Natural killer cell (primary cell): ENCODE measurements around the gene SLC35E3. TPM values are rescaled to one million over a fixed set of nuclear protein-coding genes. Genes with fewer than 3 reads are reported as not detected.

ENCODE experiments used
- ATAC-seq, 3 donors: fragments of 150-1000 bp in 2 of 3; fragments of 200-7000 bp in 1 of 3; cut with Tn5 transposase; 1 replicate in 1 of 3; 2 replicates in 2 of 3; pipeline ENCODE4 v1.10.0; 2021; ENCODE audit warnings: mild to moderate bottlenecking in 2 of 3, moderate library complexity in 2 of 3
- DNase-seq, 2 donors: peaks; one replicate each; pipeline versions ENCODE4 v3.0.0 to v3.0.0-alpha.2; 2013 to 2021; ENCODE audit warnings: mixed read lengths in 1 of 2
- H3K27ac ChIP-seq: one replicate; pipeline ENCODE4 v1.5.1; 2013; ENCODE audit warnings: mild to moderate bottlenecking, low read length
- H3K27me3 ChIP-seq: one replicate; pipeline ENCODE4 v1.6.1; 2013; ENCODE audit warnings: low read length; ENCODE audit not compliant: control insufficient read depth, insufficient read depth
- H3K36me3 ChIP-seq: one replicate; pipeline ENCODE4 v1.6.1; 2013; ENCODE audit warnings: low read length; ENCODE audit not compliant: control insufficient read depth, insufficient read depth
- H3K4me1 ChIP-seq: one replicate; pipeline ENCODE4 v1.6.1; 2013; ENCODE audit warnings: low read length; ENCODE audit not compliant: control insufficient read depth, insufficient read depth
- H3K4me3 ChIP-seq: one replicate; pipeline ENCODE4 v1.5.1; 2013; ENCODE audit warnings: low read length
- H3K9me3 ChIP-seq: one replicate; pipeline ENCODE4 v1.6.1; 2013; ENCODE audit warnings: low read length; ENCODE audit not compliant: control insufficient read depth, insufficient read depth
- H3K27ac Mint-ChIP-seq, 2 donors: one replicate each; pipeline ENCODE4 v1.8.0; 2022; ENCODE audit warnings: mild to moderate bottlenecking in 2 of 2, mixed read lengths in 2 of 2, moderate library complexity in 1 of 2
- H3K27me3 Mint-ChIP-seq, 2 donors: one replicate each; pipeline ENCODE4 v1.8.0; 2022; ENCODE audit warnings: low read depth in 2 of 2, mixed read lengths in 2 of 2
- H3K36me3 Mint-ChIP-seq: one replicate; pipeline ENCODE4 v1.8.0; 2022; ENCODE audit warnings: mixed read lengths
- H3K4me1 Mint-ChIP-seq, 2 donors: one replicate each; pipeline ENCODE4 v1.8.0; 2022; ENCODE audit warnings: mixed read lengths in 2 of 2
- H3K4me3 Mint-ChIP-seq: one replicate; pipeline ENCODE4 v1.8.0; 2022; ENCODE audit warnings: mild to moderate bottlenecking, moderate library complexity, mixed read lengths
- H3K9me3 Mint-ChIP-seq, 2 donors: one replicate each; pipeline ENCODE4 v1.8.0; 2022; ENCODE audit warnings: mixed read lengths in 2 of 2
- CTCF ChIP-seq: fragments of 200-600 bp; IDR thresholded peaks from one replicate; pipeline ENCODE4 v1.8.0; 2022; ENCODE audit warnings: antibody characterized with exemption
- WGBS: methylation state at CpG from one replicate; pipeline ENCODE4 v1.1.7; 2013; ENCODE audit warnings: missing lambda C conversion rate; ENCODE audit not compliant: insufficient coverage; 5-methylcytosine and 5-hydroxymethylcytosine counted together
- intact Hi-C: fragments of 100-400 bp; cut with micrococcal nuclease; formaldehyde crosslinking; loops from one replicate; pipeline ENCODE4 v1.14.2; 2022
- total RNA-seq, 4 donors: library from RNA; stranded (reverse); fragments of 120-200 nt in 1 of 4; gene quantifications; one replicate each; pipeline versions ENCODE4 v1.2.3 to v1.2.4, GENCODE V29; 2013 to 2022

SLC35E3 gene
- total RNA-seq, 3 donors from 2014 or later (not counting 1 experiment from before 2014, with no cell fraction given) = 8.3 to 15.3 (median 10.2) TPM

GRCh38 chr12:68790081-68790951, 44.3 kb downstream of the SLC35E3 start:
- H3K27ac Mint-ChIP-seq = no peak overlapping the region
- Histone ChIP-seq H3K27ac (no peak overlapping the region), H3K4me3 (no peak overlapping the region), H3K36me3 (no peaks in the 10 kb centered on the region), H3K9me3 (no peaks in the 10 kb centered on the region), H3K27me3 (no peaks in the 10 kb centered on the region), H3K4me1 (no peaks in the 10 kb centered on the region)
- peaks cover 4 to 5% of the 10 kb centered on the region in 2 donors for H3K4me1 Mint-ChIP-seq
- H3K9me3 Mint-ChIP-seq = no peaks in the 10 kb centered on the region
- DNase-seq (no peak), ATAC-seq (no peak)
- no peak overlapping the region for H3K4me3 Mint-ChIP-seq
- no peak for TF ChIP-seq CTCF
- 95% methylated on average over 8 of the region's 13 CpGs for WGBS
- H3K36me3 Mint-ChIP-seq = no peaks in the 10 kb centered on the region
- intact Hi-C loops = no loop called here
- no peaks in the 10 kb centered on the region for H3K27me3 Mint-ChIP-seq

- no peaks in the 10 kb centered on the region for H3K27me3 Mint-ChIP-seq
- no peak overlapping the region for H3K27ac ChIP-seq
- no peak for TF ChIP-seq CTCF
- ATAC-seq (no peak), DNase-seq (no peak)
- no peaks in the 10 kb centered on the region for H3K4me1 ChIP-seq
- H3K27ac Mint-ChIP-seq = no peak overlapping the region
- H3K9me3 Mint-ChIP-seq = no peaks in the 10 kb centered on the region
- H3K4me1 Mint-ChIP-seq = peaks cover 4 to 5% of the 10 kb centered on the region in 2 donors
- no peak overlapping the region for H3K4me3 ChIP-seq
- H3K36me3 ChIP-seq = no peaks in the 10 kb centered on the region
- no peaks in the 10 kb centered on the region for H3K36me3 Mint-ChIP-seq
- intact Hi-C loops = no loop called here
- H3K27me3 ChIP-seq = no peaks in the 10 kb centered on the region
- H3K9me3 ChIP-seq = no peaks in the 10 kb centered on the region
- WGBS = 62% methylated on average over 3 of the region's 3 CpGs
- H3K4me3 Mint-ChIP-seq = no peak overlapping the region
Observed at GRCh38 chr12:68790952-68791234, 44.9 kb downstream of the SLC35E3 start.

- ATAC-seq (no peak), DNase-seq (no peak)
- intact Hi-C loops = no loop called here
- Mint-ChIP-seq H3K36me3 (no peaks in the 10 kb centered on the region), H3K27me3 (no peaks in the 10 kb centered on the region), H3K27ac (no peak overlapping the region), H3K4me3 (no peak overlapping the region), H3K9me3 (no peaks in the 10 kb centered on the region), H3K4me1 (peaks cover 4 to 5% of the 10 kb centered on the region in 2 donors)
- 100% methylated on average over 1 of the region's 2 CpGs for WGBS
- H3K27ac ChIP-seq = no peak overlapping the region
- no peak for TF ChIP-seq CTCF
- H3K4me3 ChIP-seq = no peak overlapping the region
- no peaks in the 10 kb centered on the region for H3K27me3 ChIP-seq
- H3K36me3 ChIP-seq = no peaks in the 10 kb centered on the region
- no peaks in the 10 kb centered on the region for H3K4me1 ChIP-seq
- H3K9me3 ChIP-seq = no peaks in the 10 kb centered on the region
Observed at GRCh38 chr12:68791897-68792481, 46.0 kb downstream of the SLC35E3 start.
